BJ (cell line): ENCODE measurements around the gene HAUS2. TPM values are rescaled to one million over a fixed set of nuclear protein-coding genes. Genes with fewer than 3 reads are reported as not detected.

Experiments
- CTCF ChIA-PET: fragments of 350-600 bp; formaldehyde crosslinking; extraction: SDS; loops from one replicate; lab custom pipeline; 2021; ENCODE audit warnings: antibody characterized with exemption, inconsistent platforms; lab: Yijun Ruan, JAX
- POLR2A ChIA-PET: fragments of 300-600 bp; sonication (Branson Sonifier 250); formaldehyde crosslinking; extraction: SDS; loops from one replicate; lab custom pipeline; 2021; ENCODE audit warnings: antibody characterized with exemption; lab: Charles Lee
- DNase-seq: peaks from one replicate; pipeline ENCODE4 v3.0.0-alpha.2; 2011; ENCODE audit warnings: low read depth
- H3K27me3 ChIP-seq: 2 replicates; pipeline ENCODE4 v1.6.0; 2011; ENCODE audit warnings: low read length; ENCODE audit not compliant: control insufficient read depth, insufficient read depth
- H3K36me3 ChIP-seq: 2 replicates; pipeline ENCODE4 v1.5.1; 2011; ENCODE audit warnings: low read length; ENCODE audit not compliant: control insufficient read depth, insufficient read depth
- H3K4me3 ChIP-seq: 2 replicates; pipeline ENCODE4 v1.5.1; 2011; ENCODE audit warnings: low read depth, mild to moderate bottlenecking, control low read depth, low read length
- polyA plus RNA-seq: library from polyadenylated mRNA; depleted of rRNA; stranded (reverse); fragments of >200 nt; gene quantifications from 2 replicates; pipeline ENCODE4 v1.2.3, GENCODE V29; 2011
- TF ChIP-seq, protein P1 (sequence below): IDR thresholded peaks from 2 replicates; pipeline ENCODE4 v1.5.1; 2011; ENCODE audit warnings: low read depth, mild to moderate bottlenecking, control low read depth, inconsistent platforms, low read length, moderate library complexity; ENCODE audit not compliant: insufficient read depth

The HAUS2 gene
- polyA plus RNA-seq, 1 experiment, result 14.1 TPM

DNA sequence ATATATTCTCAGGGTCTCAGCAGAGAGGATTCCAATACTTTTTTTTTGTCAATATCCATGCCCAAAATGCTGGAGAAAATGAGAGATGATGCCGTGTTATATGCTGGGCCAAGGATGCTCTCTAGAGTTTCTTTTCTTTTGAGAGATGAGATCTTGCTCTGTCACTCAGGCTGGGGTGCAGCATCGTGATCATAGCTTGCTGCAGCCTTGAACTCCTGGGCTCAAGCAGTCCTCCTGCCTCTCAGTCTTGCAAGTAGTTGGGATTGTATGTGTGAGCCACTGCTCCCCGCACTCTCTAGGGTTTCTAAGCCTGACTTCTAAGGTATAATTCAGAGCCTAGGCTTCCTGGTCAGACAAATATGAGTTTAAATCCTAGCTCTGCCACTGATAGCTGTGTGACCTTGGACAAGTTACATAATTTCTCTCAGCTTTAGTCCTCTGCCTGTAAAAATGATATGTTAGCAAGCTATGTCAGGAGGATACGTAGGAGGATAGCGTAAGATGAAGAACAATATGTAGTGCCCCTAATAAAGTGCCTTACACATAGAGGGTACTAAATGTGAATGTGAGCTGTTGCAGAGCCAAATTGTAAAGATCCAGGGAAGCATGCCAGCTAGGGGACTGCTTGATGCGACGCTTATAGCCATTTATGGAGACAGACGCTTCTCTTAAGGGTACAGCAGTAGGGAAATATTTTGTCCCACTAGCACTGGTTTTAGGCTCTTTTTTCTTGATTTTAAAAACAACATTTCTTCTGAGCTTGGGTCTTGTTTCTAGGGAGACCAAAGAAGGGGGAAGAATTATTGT lies 34.1 kb downstream of the HAUS2 start:
- no peak for DNase-seq
- no peak overlapping the region for H3K4me3 ChIP-seq
- 0 out of 2 replicates have a peak, but pooled peaks cover 1% of the 10 kb centered on the region for H3K36me3 ChIP-seq
- POLR2A ChIA-PET, result no interaction called here
- TF ChIP-seq, protein P1, sequence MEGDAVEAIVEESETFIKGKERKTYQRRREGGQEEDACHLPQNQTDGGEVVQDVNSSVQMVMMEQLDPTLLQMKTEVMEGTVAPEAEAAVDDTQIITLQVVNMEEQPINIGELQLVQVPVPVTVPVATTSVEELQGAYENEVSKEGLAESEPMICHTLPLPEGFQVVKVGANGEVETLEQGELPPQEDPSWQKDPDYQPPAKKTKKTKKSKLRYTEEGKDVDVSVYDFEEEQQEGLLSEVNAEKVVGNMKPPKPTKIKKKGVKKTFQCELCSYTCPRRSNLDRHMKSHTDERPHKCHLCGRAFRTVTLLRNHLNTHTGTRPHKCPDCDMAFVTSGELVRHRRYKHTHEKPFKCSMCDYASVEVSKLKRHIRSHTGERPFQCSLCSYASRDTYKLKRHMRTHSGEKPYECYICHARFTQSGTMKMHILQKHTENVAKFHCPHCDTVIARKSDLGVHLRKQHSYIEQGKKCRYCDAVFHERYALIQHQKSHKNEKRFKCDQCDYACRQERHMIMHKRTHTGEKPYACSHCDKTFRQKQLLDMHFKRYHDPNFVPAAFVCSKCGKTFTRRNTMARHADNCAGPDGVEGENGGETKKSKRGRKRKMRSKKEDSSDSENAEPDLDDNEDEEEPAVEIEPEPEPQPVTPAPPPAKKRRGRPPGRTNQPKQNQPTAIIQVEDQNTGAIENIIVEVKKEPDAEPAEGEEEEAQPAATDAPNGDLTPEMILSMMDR, result no peak
- CTCF ChIA-PET, result interaction anchor here (0.6 to 2.2 kb wide), 7 partner anchors 8 to 159 kb away, joined by 3 to 8 read pairs (median 4); no protein-coding TSS in a partner anchor
- H3K27me3 ChIP-seq, result no peaks in the 10 kb centered on the region

DNA sequence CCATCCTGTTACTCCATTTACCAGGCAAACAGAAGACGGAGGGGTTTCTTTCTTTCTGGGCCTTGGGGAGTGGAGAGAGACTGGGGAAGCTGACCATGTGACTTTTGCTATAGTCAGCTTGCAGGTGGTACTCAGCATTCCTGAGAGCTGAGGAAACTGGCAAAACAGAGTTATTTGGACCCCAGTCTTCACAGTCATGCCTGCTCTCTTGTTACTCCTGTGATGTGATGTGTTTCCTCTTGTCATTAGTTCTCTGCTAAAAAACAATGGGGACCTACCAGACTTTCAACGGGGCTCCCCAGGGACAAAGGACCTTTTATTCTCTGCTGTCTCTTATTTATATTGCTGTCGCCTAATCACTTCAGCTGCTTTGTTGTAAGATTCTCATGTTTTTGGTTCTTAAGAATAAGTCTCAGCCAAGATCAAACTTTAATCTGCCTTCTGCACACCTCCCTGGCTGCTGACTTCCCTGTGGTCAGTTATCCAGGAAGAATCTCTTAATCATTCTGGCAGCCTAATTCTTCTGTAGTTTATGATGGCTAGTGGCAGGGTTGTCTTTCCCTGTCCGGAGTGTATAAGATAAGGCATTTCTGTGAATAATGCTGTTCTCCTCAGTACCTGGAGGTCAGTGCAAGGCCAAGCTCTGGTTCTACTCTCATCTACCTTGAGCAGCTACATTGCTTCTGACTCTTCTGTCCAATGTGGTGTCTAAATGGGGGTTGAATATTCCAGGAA lies 35.6 kb downstream of the HAUS2 start:
- CTCF ChIA-PET, result interaction anchor here (1.1 to 1.2 kb wide), 2 partner anchors 12 to 16 kb away, joined by 3 to 4 read pairs; no protein-coding TSS in a partner anchor
- Histone ChIP-seq H3K36me3 (0 out of 2 replicates have a peak, but pooled peaks cover 1% of the 10 kb centered on the region), H3K27me3 (no peaks in the 10 kb centered on the region), H3K4me3 (no peak overlapping the region)
- DNase-seq, result no peak
- POLR2A ChIA-PET, result no interaction called here
- TF ChIP-seq, protein P1, result no peak

DNA sequence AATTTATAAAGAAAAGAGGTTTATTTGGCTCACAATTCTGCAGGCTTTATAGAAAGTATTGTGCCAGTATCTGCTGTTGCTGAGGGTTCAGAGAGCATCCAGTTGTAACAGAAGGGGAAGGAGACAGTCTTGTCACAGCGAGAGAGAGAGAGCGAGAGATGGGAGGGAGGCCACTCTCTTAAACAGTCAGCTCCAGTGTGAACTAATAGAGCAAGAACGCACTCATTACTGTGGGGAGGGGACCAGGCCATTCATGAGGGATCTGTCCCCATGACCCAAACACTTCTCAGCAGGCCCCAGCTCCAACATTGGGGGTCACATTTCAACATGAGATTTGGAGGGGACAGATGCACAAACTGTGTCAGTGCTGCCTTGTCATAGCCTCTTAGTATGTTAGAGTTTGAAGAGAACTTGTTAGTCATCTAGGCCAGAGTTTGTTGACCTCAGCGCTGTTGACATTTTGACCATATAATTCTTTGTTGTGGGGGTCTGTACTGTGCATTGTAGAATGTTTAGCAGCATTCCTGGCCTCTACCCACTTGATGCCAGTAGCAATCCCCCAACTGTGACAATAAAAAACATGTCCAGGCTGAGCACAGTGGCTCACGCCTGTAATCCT lies 42.1 kb downstream of the HAUS2 start:
- TF ChIP-seq, protein P1, result no peak
- ChIA-PET POLR2A (no interaction called here), CTCF (interaction anchor here (1.0 to 1.2 kb wide), 2 partner anchors 9 to 15 kb away, joined by 4 to 5 read pairs; no protein-coding TSS in a partner anchor)
- no peak for DNase-seq
- H3K4me3 ChIP-seq, result no peak overlapping the region
- H3K36me3 ChIP-seq, result 0 out of 2 replicates have a peak, but pooled peaks cover 1% of the 10 kb centered on the region
- H3K27me3 ChIP-seq, result no peaks in the 10 kb centered on the region

DNA sequence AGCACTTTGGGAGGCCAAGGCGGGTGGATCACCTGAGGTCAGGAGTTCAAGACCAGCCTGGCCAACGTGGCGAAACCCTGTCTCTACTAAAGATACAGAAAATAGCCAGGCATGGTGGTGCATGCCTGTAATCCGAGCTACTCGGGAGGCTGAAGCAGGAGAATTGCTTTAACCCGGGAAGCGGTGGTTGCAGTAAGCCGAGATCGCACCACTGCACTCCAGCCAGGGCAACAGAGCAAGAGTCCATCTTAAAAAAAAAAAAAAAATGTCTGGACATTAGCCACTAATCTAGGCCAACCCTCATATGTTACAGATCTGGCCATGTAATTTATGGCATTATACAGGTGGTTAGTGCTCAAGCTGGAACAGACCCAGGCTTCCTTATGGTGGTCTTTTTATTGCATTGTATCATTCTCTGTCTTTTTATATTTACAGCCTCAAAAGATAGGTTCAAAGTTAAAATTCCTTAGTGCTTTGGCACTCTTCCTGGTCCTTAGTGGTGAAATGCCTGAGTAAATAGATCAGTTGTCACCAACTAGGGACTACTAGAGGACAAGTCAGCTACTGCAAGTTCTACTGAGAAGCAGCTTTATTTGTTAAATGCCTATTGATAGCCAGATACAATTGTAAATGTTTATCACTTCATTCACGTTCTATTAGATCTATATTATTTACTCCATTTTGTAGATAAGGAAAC lies 42.7 kb downstream of the HAUS2 start:
- H3K4me3 ChIP-seq, result no peak overlapping the region
- H3K27me3 ChIP-seq, result no peaks in the 10 kb centered on the region
- DNase-seq, result no peak
- no peaks in the 10 kb centered on the region for H3K36me3 ChIP-seq
- ChIA-PET POLR2A (no interaction called here), CTCF (interaction anchor here (0.6 to 1.2 kb wide), 3 partner anchors 9 to 15 kb away, joined by 3 to 5 read pairs (median 4); no protein-coding TSS in a partner anchor)
- TF ChIP-seq, protein P1, result peak; percentile 40
